HepG2 (cell line): ENCODE data around the gene ZSWIM8. TPM values are rescaled to one million over a fixed set of nuclear protein-coding genes. Genes with fewer than 3 reads are reported as not detected.
A peak's percentile ranks its signal among the peaks of the same experiment; 100 is the strongest.

Experiments used
- CAMTA2 ChIP-seq: sonication (generic); formaldehyde crosslinking; IDR thresholded peaks from 2 replicates; pipeline ENCODE4 v1.4.0; 2020; ENCODE audit warnings: mild to moderate bottlenecking, missing genetic modification reagents, borderline replicate concordance
- KLF12 ChIP-seq: sonication (generic); formaldehyde crosslinking; IDR thresholded peaks from 2 replicates; pipeline ENCODE4 v1.4.0; 2020; ENCODE audit warnings: missing genetic modification reagents, borderline replicate concordance
- MAZ ChIP-seq, 2 experiments: sonication (generic) in 1 of 2; formaldehyde crosslinking in 1 of 2; IDR thresholded peaks; 2 replicates each; pipeline versions ENCODE4 v1.5.0 to v1.6.1; 2012 to 2020; ENCODE audit warnings: low read depth in 2 of 2, mild to moderate bottlenecking in 2 of 2, borderline replicate concordance in 1 of 2, improper control_type of control experiment in 1 of 2, low read length in 1 of 2, missing genetic modification reagents in 1 of 2, moderate library complexity in 1 of 2
- NCOA2 ChIP-seq: sonication (generic); formaldehyde crosslinking; IDR thresholded peaks from 2 replicates; pipeline ENCODE4 v1.8.0; 2022; ENCODE audit warnings: inconsistent platforms
- POLR2G ChIP-seq: fragments of 200-400 bp; formaldehyde crosslinking; IDR thresholded peaks from 2 replicates; pipeline ENCODE4 v1.6.1; 2018; ENCODE audit warnings: mild to moderate bottlenecking, low read depth, low read length, moderate library complexity
- ZFY ChIP-seq: sonication (generic); formaldehyde crosslinking; IDR thresholded peaks from 2 replicates; pipeline ENCODE4 v1.4.0; 2020; ENCODE audit warnings: missing genetic modification reagents
- ZNF142 ChIP-seq: sonication (generic); formaldehyde crosslinking; IDR thresholded peaks from 2 replicates; pipeline ENCODE4 v1.4.0; 2020; ENCODE audit warnings: missing genetic modification reagents
- ZNF569 ChIP-seq: sonication (generic); formaldehyde crosslinking; IDR thresholded peaks from 2 replicates; pipeline ENCODE4 v1.5.0; 2020; ENCODE audit warnings: mild to moderate bottlenecking, missing genetic modification reagents, moderate library complexity, borderline replicate concordance
- ZNF609 ChIP-seq: sonication (generic); formaldehyde crosslinking; IDR thresholded peaks from 2 replicates; pipeline ENCODE4 v1.4.0; 2020; ENCODE audit warnings: mild to moderate bottlenecking, missing genetic modification reagents, borderline replicate concordance
- polyA plus RNA-seq, 8 experiments: library from polyadenylated mRNA; depleted of rRNA in 3 of 8; stranded (reverse) in 7 of 8; unstranded in 1 of 8; fragments of >200 nt; fragmentation: Illumina TruSeq in 4 of 8; extraction: Trizol in 4 of 8; gene quantifications; 2 replicates each; pipeline versions ENCODE4 v1.2.1 to v1.2.3, GENCODE V29; 2011 to 2016; ENCODE audit warnings: low read depth in 4 of 8, missing spikeins in 1 of 8, mixed read lengths in 1 of 8; ENCODE audit not compliant: insufficient read depth in 1 of 8
- total RNA-seq, 5 experiments: library from RNA; depleted of rRNA; stranded (reverse); fragments of >200 nt; fragmentation: Illumina TruSeq; extraction: Trizol; gene quantifications; 2 replicates each; pipeline ENCODE4 v1.2.3, GENCODE V29; 2016; ENCODE audit warnings: low read depth in 1 of 5
- TF ChIP-seq, protein P1 (sequence below): sonication (generic); formaldehyde crosslinking; IDR thresholded peaks from 2 replicates; pipeline ENCODE4 v1.8.1; 2023; ENCODE audit warnings: mild to moderate bottlenecking, moderate library complexity, missing genetic modification reagents
- TF ChIP-seq, protein P2 (sequence below): sonication (generic); formaldehyde crosslinking; IDR thresholded peaks from 2 replicates; pipeline ENCODE4; 2020; ENCODE audit warnings: missing genetic modification reagents, mild to moderate bottlenecking, borderline replicate concordance

The ZSWIM8 gene
- total and polyA plus RNA-seq, 2 of the 13 experiments (the other 11 are each of a cell fraction or from before 2014, with no cell fraction given) = 39.9 to 98.2 TPM

DNA sequence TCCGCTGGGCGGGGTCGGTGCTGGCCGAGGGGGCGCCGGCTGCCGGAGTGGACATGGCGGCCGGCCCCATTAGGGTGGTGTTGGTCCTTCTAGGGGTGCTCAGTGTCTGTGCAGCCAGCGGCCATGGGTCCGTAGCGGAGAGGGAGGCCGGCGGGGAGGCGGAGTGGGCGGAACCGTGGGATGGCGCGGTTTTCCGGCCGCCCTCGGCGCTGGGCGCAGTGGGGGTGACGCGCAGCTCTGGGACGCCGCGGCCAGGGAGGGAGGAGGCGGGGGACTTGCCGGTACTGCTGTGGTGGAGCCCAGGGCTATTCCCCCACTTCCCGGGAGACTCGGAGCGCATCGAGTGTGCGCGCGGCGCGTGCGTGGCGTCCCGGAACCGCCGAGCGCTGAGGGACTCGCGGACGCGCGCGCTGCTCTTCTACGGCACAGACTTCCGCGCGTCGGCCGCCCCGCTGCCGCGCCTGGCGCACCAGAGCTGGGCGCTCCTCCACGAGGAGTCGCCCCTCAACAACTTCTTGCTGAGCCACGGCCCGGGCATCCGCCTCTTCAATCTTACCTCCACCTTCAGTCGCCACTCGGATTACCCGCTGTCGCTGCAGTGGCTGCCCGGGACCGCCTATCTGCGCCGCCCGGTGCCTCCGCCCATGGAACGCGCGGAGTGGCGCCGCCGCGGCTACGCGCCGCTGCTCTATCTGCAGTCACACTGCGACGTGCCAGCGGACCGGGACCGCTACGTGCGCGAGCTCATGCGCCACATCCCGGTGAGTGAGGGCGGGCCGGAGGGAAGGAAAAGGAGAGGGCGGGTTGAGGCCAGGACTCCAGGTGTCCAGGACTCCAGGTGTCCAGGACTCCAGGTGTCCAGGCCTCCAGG lies 12.9 kb upstream of the ZSWIM8 start (continued):
- TF ChIP-seq ZFY (CRISPR knock-in tag) (peak; percentile 60), CAMTA2 (CRISPR knock-in tag) (peak; percentile 88; the same call in 1 of the 2 replicates), ZNF142 (no peak), ZNF569 (CRISPR knock-in tag) (0 out of 2 replicates have a peak, but pooled peaks have one; percentile 18), KLF12 (CRISPR knock-in tag) (no peak), ZNF609 (CRISPR knock-in tag) (no peak), POLR2G (peak; percentile 85), MAZ (IDR thresholded peaks at IDR 0.05; ENCODE audit: borderline replicate concordance, low read depth, low read length) (no peak), MAZ (CRISPR knock-in tag; IDR thresholded peaks at IDR 0.05; ENCODE audit: low read depth) (peak; percentile 59), NCOA2 (0 out of 2 replicates have a peak, but pooled peaks have one; percentile 9)
- TF ChIP-seq, protein P1, sequence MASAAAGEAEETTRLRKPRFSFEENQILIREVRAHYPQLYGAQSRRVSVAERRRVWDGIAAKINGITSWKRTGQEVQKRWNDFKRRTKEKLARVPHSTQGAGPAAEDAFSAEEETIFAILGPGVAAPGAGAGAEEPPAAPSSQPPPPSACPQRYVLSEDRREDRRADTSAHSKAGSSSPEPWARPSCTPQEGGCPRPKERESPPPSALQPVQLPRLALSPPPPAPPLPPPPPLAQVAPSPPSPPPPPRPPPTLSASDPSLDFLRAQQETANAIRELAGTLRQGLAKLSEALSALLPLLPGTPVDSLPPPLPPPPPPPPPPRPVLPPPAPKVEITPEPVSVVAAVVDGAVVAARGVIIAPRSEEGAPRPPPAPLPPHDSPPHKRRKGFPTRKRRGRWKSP (CRISPR knock-in tag) = peak; percentile 98
- TF ChIP-seq, protein P2, sequence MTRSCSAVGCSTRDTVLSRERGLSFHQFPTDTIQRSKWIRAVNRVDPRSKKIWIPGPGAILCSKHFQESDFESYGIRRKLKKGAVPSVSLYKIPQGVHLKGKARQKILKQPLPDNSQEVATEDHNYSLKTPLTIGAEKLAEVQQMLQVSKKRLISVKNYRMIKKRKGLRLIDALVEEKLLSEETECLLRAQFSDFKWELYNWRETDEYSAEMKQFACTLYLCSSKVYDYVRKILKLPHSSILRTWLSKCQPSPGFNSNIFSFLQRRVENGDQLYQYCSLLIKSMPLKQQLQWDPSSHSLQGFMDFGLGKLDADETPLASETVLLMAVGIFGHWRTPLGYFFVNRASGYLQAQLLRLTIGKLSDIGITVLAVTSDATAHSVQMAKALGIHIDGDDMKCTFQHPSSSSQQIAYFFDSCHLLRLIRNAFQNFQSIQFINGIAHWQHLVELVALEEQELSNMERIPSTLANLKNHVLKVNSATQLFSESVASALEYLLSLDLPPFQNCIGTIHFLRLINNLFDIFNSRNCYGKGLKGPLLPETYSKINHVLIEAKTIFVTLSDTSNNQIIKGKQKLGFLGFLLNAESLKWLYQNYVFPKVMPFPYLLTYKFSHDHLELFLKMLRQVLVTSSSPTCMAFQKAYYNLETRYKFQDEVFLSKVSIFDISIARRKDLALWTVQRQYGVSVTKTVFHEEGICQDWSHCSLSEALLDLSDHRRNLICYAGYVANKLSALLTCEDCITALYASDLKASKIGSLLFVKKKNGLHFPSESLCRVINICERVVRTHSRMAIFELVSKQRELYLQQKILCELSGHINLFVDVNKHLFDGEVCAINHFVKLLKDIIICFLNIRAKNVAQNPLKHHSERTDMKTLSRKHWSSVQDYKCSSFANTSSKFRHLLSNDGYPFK = 0 out of 2 replicates have a peak, but pooled peaks have one; percentile 35
